ENCODE measurements around the gene MOGAT3. TPM values are rescaled to one million over a fixed set of nuclear protein-coding genes. Genes with fewer than 3 reads are reported as not detected.

Gene MOGAT3
- total RNA-seq, 5 donors from 2014 or later (not counting 1 experiment from before 2014, with no cell fraction given): not detected

GRCh38 chr7:101235050-101235449 lies 34.2 kb upstream of the MOGAT3 start:
- Mint-ChIP-seq H3K4me3 (no peak overlapping the region), H3K9me3 (no peaks in the 10 kb centered on the region), H3K4me1 (peaks cover 0 to 7% (median 5%) of the 10 kb centered on the region in 3 donors), H3K27me3 (no peaks in the 10 kb centered on the region), H3K27ac (no peak overlapping the region), H3K36me3 (peaks cover 5% of the 10 kb centered on the region)
- CTCF ChIA-PET: interaction anchor here in 1 of 2 donors (0.6 kb wide), 1 partner anchor 76 kb away, joined by 3 read pairs; no protein-coding TSS in a partner anchor
- Histone ChIP-seq H3K4me3 (ENCODE audit: control insufficient read depth in 1 of 2, extremely low read depth in 1 of 2, low read length in 1 of 2) (no peak overlapping the region), H3K27ac (ENCODE audit: low read length) (no peak overlapping the region), H3K36me3 (ENCODE audit: control insufficient read depth in 2 of 2, extremely low read depth in 1 of 2, insufficient read depth in 1 of 2, low read length in 1 of 2) (peaks cover 5 to 34% of the 10 kb centered on the region in 2 donors), H3K4me1 (ENCODE audit: control insufficient read depth in 1 of 2, extremely low read depth in 1 of 2, insufficient read depth in 2 of 2, low read length in 2 of 2) (peaks cover 0 to 9% of the 10 kb centered on the region in 2 experiments), H3K27me3 (replicated peaks in 1 of 2; ENCODE audit: control insufficient read depth in 2 of 2, extremely low read depth in 1 of 2, insufficient read depth in 2 of 2, low read length in 1 of 2) (no peaks in the 10 kb centered on the region), H3K9me3 (no peaks in the 10 kb centered on the region)
- POLR2A ChIA-PET: no interaction called here
- WGBS (ENCODE audit: insufficient coverage): 90% methylated on average over 8 of the region's 11 CpGs
- ATAC-seq (replicated peaks in 1 of 4): no peak
- DNase-seq: no peak

GRCh38 chr7:101234636-101235035 lies 33.8 kb upstream of the MOGAT3 start:
- Mint-ChIP-seq H3K4me1 (peaks cover 0 to 7% (median 5%) of the 10 kb centered on the region in 3 donors), H3K27ac (no peak overlapping the region), H3K36me3 (peaks cover 5% of the 10 kb centered on the region), H3K4me3 (no peak overlapping the region), H3K9me3 (no peaks in the 10 kb centered on the region), H3K27me3 (no peaks in the 10 kb centered on the region)
- Histone ChIP-seq H3K4me1 (ENCODE audit: control insufficient read depth in 1 of 2, extremely low read depth in 1 of 2, insufficient read depth in 2 of 2, low read length in 2 of 2) (peaks cover 0 to 9% of the 10 kb centered on the region in 2 experiments), H3K4me3 (ENCODE audit: control insufficient read depth in 1 of 2, extremely low read depth in 1 of 2, low read length in 1 of 2) (no peak overlapping the region), H3K27ac (ENCODE audit: low read length) (no peak overlapping the region), H3K9me3 (no peaks in the 10 kb centered on the region), H3K36me3 (ENCODE audit: control insufficient read depth in 2 of 2, extremely low read depth in 1 of 2, insufficient read depth in 1 of 2, low read length in 1 of 2) (peaks cover 5 to 30% of the 10 kb centered on the region in 2 donors), H3K27me3 (replicated peaks in 1 of 2; ENCODE audit: control insufficient read depth in 2 of 2, extremely low read depth in 1 of 2, insufficient read depth in 2 of 2, low read length in 1 of 2) (no peaks in the 10 kb centered on the region)
- CTCF ChIA-PET: interaction anchor here in 1 of 2 donors (0.6 kb wide), 1 partner anchor 75 kb away, joined by 3 read pairs; no protein-coding TSS in a partner anchor
- 96% methylated on average over 4 of the region's 5 CpGs for WGBS (ENCODE audit: insufficient coverage)
- POLR2A ChIA-PET: no interaction called here
- DNase-seq (no peak), ATAC-seq (replicated peaks in 1 of 4) (no peak)

GRCh38 chr7:101233907-101234547 lies 33.2 kb upstream of the MOGAT3 start:
- POLR2A ChIA-PET: no interaction called here
- no peak overlapping the region for H3K27ac ChIP-seq (ENCODE audit: low read length)
- Mint-ChIP-seq H3K9me3 (no peaks in the 10 kb centered on the region), H3K4me1 (peaks cover 0 to 7% (median 5%) of the 10 kb centered on the region in 3 donors), H3K36me3 (peaks cover 8% of the 10 kb centered on the region), H3K27ac (no peak overlapping the region), H3K27me3 (no peaks in the 10 kb centered on the region), H3K4me3 (no peak overlapping the region)
- H3K36me3 ChIP-seq (ENCODE audit: control insufficient read depth in 2 of 2, extremely low read depth in 1 of 2, insufficient read depth in 1 of 2, low read length in 1 of 2): peaks cover 5 to 26% of the 10 kb centered on the region in 2 donors
- no peak for DNase-seq
- no peaks in the 10 kb centered on the region for H3K27me3 ChIP-seq (replicated peaks in 1 of 2; ENCODE audit: control insufficient read depth in 2 of 2, extremely low read depth in 1 of 2, insufficient read depth in 2 of 2, low read length in 1 of 2)
- H3K4me1 ChIP-seq (ENCODE audit: control insufficient read depth in 1 of 2, extremely low read depth in 1 of 2, insufficient read depth in 2 of 2, low read length in 2 of 2): peaks cover 0 to 4% of the 10 kb centered on the region in 2 experiments
- no peak overlapping the region for H3K4me3 ChIP-seq (ENCODE audit: control insufficient read depth in 1 of 2, extremely low read depth in 1 of 2, low read length in 1 of 2)
- 97% methylated on average over 14 of the region's 21 CpGs for WGBS (ENCODE audit: insufficient coverage)
- no peaks in the 10 kb centered on the region for H3K9me3 ChIP-seq
- CTCF ChIA-PET: no interaction called here
- ATAC-seq (replicated peaks in 1 of 4): no peak

GRCh38 chr7:101232141-101232850 lies 31.5 kb upstream of the MOGAT3 start:
- Histone ChIP-seq H3K4me3 (ENCODE audit: control insufficient read depth in 1 of 2, extremely low read depth in 1 of 2, low read length in 1 of 2) (no peak overlapping the region), H3K4me1 (ENCODE audit: control insufficient read depth in 1 of 2, extremely low read depth in 1 of 2, insufficient read depth in 2 of 2, low read length in 2 of 2) (no peaks in the 10 kb centered on the region), H3K36me3 (ENCODE audit: control insufficient read depth in 2 of 2, extremely low read depth in 1 of 2, insufficient read depth in 1 of 2, low read length in 1 of 2) (peaks cover 5 to 22% of the 10 kb centered on the region in 2 donors), H3K27ac (ENCODE audit: low read length) (no peak overlapping the region), H3K9me3 (no peaks in the 10 kb centered on the region), H3K27me3 (replicated peaks in 1 of 2; ENCODE audit: control insufficient read depth in 2 of 2, extremely low read depth in 1 of 2, insufficient read depth in 2 of 2, low read length in 1 of 2) (no peaks in the 10 kb centered on the region)
- POLR2A ChIA-PET: interaction anchor here in 1 of 2 donors (0.6 kb wide), 1 partner anchor 30 kb away, joined by 4 read pairs; no protein-coding TSS in a partner anchor
- CTCF ChIA-PET: no interaction called here
- Mint-ChIP-seq H3K4me3 (no peak overlapping the region), H3K36me3 (peaks cover 9% of the 10 kb centered on the region), H3K4me1 (peaks cover 0 to 7% (median 5%) of the 10 kb centered on the region in 3 donors), H3K27me3 (no peaks in the 10 kb centered on the region), H3K27ac (no peak overlapping the region), H3K9me3 (no peaks in the 10 kb centered on the region)
- ATAC-seq (replicated peaks in 1 of 4) (no peak), DNase-seq (no peak)
- 92% methylated on average over 37 of the region's 52 CpGs for WGBS (ENCODE audit: insufficient coverage)

- Histone ChIP-seq H3K4me1 (ENCODE audit: control insufficient read depth in 1 of 2, extremely low read depth in 1 of 2, insufficient read depth in 2 of 2, low read length in 2 of 2) (no peaks in the 10 kb centered on the region), H3K27ac (ENCODE audit: low read length) (no peak overlapping the region), H3K27me3 (replicated peaks in 1 of 2; ENCODE audit: control insufficient read depth in 2 of 2, extremely low read depth in 1 of 2, insufficient read depth in 2 of 2, low read length in 1 of 2) (no peaks in the 10 kb centered on the region), H3K36me3 (ENCODE audit: control insufficient read depth in 2 of 2, extremely low read depth in 1 of 2, insufficient read depth in 1 of 2, low read length in 1 of 2) (peaks cover 8 to 19% of the 10 kb centered on the region in 2 donors), H3K9me3 (no peaks in the 10 kb centered on the region), H3K4me3 (ENCODE audit: control insufficient read depth in 1 of 2, extremely low read depth in 1 of 2, low read length in 1 of 2) (no peak overlapping the region)
- DNase-seq (no peak), ATAC-seq (replicated peaks in 1 of 4) (no peak)
- Mint-ChIP-seq H3K36me3 (peaks cover 12% of the 10 kb centered on the region), H3K27me3 (no peaks in the 10 kb centered on the region), H3K4me1 (peaks cover 0 to 7% (median 5%) of the 10 kb centered on the region in 3 donors), H3K4me3 (no peak overlapping the region), H3K9me3 (no peaks in the 10 kb centered on the region), H3K27ac (no peak overlapping the region)
- POLR2A ChIA-PET: interaction anchor here in 1 of 2 donors (0.6 kb wide), 1 partner anchor 30 kb away, joined by 4 read pairs; no protein-coding TSS in a partner anchor
- CTCF ChIA-PET: no interaction called here
- WGBS (ENCODE audit: insufficient coverage): 100% methylated on average over 5 of the region's 7 CpGs
Observed at GRCh38 chr7:101231644-101232043, 30.8 kb upstream of the MOGAT3 start.

GRCh38 chr7:101226721-101227120 lies 25.9 kb upstream of the MOGAT3 start:
- H3K4me3 ChIP-seq (ENCODE audit: control insufficient read depth in 1 of 2, extremely low read depth in 1 of 2, low read length in 1 of 2): no peak overlapping the region
- POLR2A ChIA-PET: no interaction called here
- no peaks in the 10 kb centered on the region for H3K27me3 ChIP-seq (replicated peaks in 1 of 2; ENCODE audit: control insufficient read depth in 2 of 2, extremely low read depth in 1 of 2, insufficient read depth in 2 of 2, low read length in 1 of 2)
- Mint-ChIP-seq H3K36me3 (peaks cover 32% of the 10 kb centered on the region), H3K4me1 (peaks cover 6 to 12% (median 11%) of the 10 kb centered on the region in 3 donors), H3K4me3 (no peak overlapping the region), H3K27ac (no peak overlapping the region), H3K27me3 (no peaks in the 10 kb centered on the region), H3K9me3 (no peaks in the 10 kb centered on the region)
- DNase-seq: no peak
- H3K36me3 ChIP-seq (ENCODE audit: control insufficient read depth in 2 of 2, extremely low read depth in 1 of 2, insufficient read depth in 1 of 2, low read length in 1 of 2): peaks cover 25 to 42% of the 10 kb centered on the region in 2 donors
- peaks cover 0 to 2% of the 10 kb centered on the region in 2 experiments for H3K4me1 ChIP-seq (ENCODE audit: control insufficient read depth in 1 of 2, extremely low read depth in 1 of 2, insufficient read depth in 2 of 2, low read length in 2 of 2)
- no peak for ATAC-seq (replicated peaks in 1 of 4)
- WGBS (ENCODE audit: insufficient coverage): 96% methylated on average over 5 of the region's 9 CpGs
- CTCF ChIA-PET: interaction anchor here in 1 of 2 donors (1.7 kb wide), 1 partner anchor 9 kb away, joined by 5 read pairs; the partner anchor contains the start of gene PLOD3
- no peaks in the 10 kb centered on the region for H3K9me3 ChIP-seq
- H3K27ac ChIP-seq (ENCODE audit: low read length): no peak overlapping the region

All from T-cell (primary cell).